CD4-positive, alpha-beta T cell treated with Interleukin-17A for 4 hours (primary cell): ENCODE measurements around the gene MDK.

Experiments
- DNase-seq: peaks from one replicate; pipeline ENCODE4 v3.0.0-alpha.2; 2020; ENCODE audit warnings: mixed read lengths

Gene MDK

DNA sequence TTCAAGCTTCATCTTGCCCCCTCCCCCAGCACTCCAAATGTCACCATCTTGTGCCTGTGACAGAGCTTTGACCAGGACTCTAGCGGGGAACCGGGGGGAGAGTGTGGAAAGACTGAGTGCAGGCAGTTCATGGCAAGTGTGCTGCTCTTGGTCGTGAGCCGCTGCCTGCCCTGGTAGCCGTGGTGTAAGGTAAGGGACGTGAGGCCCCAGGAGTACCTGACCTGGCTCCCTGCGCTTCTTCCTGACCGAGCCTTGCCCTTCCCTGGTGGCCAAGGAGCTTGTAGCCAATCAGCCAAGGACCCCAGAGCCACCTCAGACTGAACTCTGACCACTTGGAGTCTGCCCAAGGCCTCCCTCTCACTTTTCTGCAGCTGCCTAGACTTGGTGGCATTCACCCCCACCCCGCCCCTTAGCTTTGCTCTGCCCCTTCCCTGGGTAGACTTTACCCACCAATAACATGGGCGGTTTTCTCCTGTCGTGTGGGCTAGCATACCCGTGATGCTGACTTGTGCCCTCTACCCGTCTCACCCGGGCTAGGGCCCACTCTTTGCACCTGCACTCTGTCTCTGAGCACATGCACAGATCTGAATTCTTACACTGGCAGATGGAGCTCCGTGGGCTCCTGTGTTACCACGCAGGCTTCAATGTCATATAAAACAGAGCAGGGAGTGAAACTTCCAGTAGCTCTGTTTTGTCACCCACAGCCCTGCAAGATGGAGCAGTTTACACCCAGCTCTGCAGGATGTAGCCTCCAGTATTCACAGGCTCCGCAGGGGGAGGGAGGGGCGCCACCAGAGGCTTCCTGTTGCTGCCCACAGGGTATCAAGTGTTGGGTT is 32.7 kb upstream of the MDK start:
- peak; percentile 83 for DNase-seq

DNA sequence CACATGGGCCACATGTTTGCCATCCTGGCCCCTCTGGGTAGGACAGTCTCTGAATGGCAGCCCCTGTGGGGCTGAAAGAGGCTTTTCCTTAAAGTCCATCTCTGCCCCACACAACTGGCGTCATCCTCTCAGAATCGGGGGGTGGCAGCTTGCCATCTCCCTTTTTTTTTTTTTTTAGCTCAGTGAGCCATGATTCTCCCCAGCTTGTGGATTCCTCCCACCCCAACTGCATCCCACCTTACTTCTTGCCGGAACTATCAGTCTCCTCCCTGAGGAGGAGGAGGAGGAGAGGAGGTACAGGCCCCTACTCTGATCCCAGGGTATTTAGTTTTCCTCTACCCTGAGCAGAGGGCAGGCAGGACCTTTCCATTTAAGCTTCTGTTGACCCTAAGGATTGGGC is 30.8 kb upstream of the MDK start:
- no peak for DNase-seq

DNA sequence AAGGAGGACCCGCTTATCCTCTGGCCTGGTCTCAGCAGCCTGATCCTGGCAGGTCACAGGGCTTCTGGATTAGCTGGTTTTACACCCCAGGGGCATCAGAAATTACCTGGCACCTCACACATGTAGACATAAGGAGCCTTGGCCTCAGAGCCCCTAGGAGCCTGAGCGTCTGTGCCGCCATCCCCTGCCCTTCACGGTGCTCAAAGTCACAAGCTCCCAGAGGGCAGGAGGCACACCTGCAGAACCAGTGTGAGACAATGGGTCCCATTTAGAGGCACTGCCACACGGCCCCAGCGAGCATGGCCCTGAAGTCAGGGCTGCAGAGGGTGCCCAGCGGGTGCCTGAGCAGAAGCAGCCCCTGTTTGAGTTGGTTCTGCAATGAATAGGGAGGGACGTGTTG is 30.3 kb upstream of the MDK start:
- no peak for DNase-seq

DNA sequence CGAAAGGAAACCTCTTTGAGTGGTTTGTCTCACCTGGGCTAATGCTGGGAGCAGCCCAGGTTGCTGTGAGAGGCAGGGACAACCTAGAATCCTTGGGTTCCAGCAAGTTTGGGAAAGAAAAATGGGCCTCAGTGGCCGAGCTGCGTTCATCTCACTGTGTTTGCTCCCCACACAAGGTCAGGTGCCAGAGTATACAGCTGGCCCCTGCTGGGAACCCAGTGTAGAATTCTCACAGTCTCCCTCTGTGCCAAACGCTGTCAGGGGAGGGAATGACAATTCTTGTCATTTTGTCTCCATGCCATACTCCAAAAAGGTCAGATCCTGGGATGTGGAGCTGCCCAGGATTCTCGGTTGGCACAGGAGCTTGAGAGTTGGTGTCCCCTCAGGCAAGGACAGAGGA is 29.9 kb upstream of the MDK start:
- no peak for DNase-seq

DNA sequence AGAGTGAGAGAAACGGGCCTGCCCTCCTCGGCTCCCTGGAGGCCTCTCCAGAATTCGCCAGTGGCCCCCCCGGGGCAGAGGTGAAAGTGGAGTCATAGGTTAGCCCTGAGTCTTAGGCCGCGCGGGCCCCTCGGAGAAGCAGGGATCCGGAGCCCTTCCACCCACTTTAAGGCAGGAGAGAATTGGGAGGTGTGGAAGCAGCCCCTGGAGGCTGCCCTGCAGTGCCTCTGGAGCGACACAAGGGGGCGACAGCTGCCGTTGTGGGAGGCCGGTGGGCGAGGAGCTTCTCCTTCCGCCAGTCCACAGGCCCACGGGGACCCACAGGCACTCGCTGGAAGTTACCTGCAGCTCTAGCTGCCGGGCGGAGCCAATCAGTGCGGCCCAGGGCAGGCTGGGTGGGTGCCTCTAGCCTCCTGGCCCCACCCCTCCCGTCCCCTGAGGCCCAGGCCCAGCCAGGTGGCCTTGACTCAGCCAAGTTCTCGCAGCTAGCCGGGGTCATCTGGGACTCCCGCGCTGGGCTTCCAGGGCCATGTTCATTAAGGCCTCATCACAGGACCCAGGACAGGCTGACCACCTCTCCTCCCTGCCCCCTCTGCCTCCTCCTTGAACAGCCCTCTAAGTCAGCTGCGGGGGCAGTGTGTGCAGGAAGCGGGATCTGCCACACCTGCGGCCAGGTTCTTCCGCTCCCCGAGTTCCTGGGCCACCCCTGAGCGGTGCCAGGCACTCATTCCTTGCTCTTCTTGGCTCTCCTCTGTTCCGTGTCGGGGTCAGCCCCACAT is 29.2 kb upstream of the MDK start:
- DNase-seq: peak; percentile 80

- DNase-seq: peak; percentile 59
Measured at GRCh38 chr11:46353698-46354097, 27.8 kb upstream of the MDK start.

- no peak for DNase-seq
Measured at GRCh38 chr11:46356924-46357482, 24.5 kb upstream of the MDK start.

- no peak for DNase-seq
Measured at GRCh38 chr11:46357483-46357936, 24.0 kb upstream of the MDK start.

- no peak for DNase-seq
Measured at GRCh38 chr11:46359953-46360352, 21.5 kb upstream of the MDK start.

DNA sequence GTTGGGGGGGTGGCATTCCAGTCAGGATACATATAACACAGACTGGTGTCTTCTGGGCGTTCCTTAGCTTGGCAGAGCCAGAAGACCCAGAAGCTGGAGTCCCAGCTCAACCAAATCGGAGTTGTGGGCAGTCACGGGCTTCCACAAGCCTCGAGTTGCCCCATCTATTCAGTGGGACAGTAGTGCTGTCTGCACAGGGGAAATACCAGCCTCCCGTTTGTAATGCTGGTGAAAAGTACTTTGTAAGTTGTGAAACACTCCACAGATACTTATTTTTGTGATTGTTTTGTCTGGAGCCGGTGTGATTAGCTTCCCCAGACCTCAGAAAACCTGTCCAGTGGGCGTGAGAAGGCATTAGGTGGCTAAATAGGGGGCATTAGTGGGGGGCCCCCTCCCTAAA is 20.6 kb upstream of the MDK start:
- DNase-seq: peak; percentile 28

- peak; percentile 79 for DNase-seq
Measured at GRCh38 chr11:46361283-46362155, 19.9 kb upstream of the MDK start.

DNA sequence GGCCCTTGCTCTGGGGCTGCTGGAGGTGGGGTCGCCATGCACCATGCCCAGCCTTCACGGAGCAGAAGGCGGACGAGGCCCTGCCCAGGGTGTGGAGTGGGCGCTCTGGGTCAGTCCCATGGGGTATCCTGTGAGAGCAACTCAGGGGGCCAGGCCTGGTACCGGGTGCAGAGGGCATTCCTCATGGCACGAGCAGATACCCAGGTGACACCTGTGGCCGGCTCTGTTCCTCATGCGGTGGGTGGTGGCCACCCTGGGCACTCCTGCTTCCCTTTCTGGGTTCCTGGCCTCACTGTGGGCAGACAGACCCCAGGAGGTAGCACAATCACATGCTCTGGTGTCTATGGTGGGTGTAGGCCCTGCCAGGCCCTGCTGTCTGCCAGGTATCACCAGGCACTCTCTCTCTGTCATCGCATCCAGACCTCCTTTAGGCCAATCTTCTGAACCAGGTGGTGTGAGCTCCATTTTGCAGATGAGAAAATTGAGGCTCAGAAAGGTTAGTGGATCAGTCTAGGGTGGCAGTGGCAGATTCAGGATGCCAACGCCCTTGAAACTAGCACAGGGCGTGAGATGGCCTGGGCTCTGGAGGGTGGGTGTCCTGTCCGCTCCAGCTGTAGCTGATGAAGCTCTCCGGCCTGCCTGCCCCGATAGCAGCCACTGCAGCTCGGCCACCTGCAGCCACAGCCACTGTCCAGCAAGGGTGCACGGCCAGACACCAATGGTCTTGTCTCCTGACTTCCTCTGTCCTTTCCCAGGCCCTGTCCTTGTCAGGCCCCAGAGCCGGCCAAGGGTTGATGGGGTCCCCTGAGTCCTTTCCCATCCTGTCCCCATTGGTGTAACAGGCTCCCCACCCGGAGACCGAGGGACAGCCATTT is 19.1 kb upstream of the MDK start:
- DNase-seq: no peak

DNA sequence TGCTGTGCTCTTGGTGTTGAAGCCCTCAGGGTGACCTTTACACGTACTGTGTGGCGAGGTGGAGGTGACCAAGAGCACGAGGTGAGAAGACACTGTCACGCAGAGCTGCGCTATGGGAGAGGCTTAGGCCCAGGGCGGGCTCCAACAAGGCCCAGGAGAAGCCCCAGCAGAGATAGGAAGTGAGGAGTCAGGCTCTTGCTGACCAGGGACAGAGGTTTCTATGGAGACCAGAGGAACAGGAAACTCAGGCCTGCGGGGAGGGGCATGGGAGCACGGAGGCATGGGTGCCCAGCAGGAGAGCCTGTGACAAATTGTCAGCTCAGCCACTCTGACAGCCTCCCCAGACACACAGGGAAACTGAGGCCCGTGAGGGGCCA is 18.4 kb upstream of the MDK start:
- DNase-seq: no peak

DNA sequence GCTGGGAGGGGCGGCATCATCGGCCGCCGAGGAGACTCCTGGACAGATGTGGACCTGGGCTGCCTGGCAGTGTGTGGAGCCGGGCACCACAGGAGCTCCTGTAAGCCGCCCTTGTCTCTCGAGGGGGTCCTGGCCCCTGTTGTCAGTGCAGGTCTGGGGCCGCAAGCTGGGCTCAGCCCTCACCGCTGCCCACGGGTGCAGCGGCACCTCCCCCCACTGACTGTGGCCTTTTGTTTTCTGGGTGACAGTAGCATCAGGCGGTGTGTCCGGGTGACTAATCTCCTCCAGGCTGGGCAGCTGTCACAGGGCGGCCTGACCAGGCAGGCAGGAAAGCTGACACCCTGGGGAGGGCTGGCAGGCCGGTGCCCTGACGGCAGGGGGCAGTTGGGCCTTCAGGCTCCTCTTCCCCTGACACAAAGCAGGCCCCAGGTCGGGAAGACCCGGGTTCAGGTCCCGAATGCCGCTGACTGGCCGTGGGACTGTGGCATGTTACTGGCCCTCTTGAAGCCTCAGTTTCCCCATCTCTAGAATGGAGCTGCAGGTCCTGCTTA is 17.9 kb upstream of the MDK start:
- DNase-seq: no peak

DNA sequence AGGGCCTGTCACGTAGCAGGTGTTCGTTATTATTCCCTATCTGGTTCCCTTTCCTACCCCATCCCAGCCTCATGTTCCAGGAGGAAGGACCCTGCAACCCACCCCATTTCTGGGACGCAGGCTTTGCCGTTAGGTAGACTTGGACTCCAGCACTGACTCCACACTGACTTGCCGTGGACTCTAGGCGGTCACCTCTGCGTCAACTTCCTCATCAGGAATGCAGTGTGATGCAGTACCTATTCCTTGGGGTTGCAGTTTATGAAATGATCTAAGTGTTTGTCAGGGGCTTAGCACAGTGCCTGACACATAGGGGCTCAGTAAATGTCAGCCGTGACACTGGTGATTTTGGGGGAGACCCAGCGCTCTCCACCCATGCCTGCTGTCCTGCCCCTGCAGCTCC is 17.4 kb upstream of the MDK start:
- DNase-seq: no peak

DNA sequence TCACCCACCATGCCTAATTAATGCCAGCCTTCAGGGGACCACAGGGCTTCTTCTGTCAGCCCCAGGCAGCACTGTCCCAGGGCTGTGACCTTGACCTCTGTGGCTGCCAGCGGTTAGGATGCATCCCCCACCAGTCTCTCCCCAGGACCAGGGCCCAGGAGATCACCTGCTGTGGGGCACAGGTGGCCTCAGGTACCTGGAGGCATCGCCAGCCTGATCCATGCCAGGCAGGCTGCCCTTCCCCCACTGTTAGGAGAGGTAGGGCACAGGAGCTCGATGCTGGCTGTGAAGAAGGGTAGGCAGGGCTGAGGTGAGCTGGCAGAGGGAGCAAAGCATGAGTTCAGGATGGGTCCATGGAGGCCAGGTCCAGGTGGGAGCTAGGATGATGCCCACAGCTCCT is 16.7 kb upstream of the MDK start:
- no peak for DNase-seq

GRCh38 chr11:46366260-46366659 is 15.2 kb upstream of the MDK start:
- no peak for DNase-seq

GRCh38 chr11:46366661-46367161 is 14.8 kb upstream of the MDK start:
- no peak for DNase-seq

DNA sequence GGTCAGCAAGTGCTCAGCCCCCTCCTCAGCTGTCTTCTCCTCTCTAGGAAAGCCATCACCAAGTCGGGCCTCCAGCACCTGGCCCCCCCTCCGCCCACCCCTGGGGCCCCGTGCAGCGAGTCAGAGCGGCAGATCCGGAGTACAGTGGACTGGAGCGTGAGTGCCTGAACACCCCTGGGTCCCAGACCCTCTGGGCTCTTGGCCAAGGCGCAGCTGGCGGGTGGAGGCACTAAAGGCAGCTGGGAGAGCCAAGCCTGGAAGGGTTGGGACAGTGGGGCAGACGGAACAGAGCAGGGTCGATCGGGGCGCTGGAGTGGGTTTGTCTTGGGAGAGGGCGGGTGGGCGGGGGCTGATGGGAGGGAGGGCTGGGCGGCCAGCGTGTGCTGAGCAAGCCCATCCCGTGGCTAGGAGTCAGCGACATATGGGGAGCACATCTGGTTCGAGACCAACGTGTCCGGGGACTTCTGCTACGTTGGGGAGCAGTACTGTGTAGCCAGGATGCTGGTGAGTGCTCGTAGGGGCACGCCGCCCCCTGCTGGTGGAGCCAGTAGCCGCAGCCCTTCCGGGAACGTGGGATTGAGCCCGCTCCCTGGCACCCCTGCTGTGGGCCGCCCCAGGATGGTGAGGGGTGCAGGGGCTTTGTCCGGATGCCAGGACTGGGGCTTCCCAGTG is 14.1 kb upstream of the MDK start:
- peak; percentile 87 for DNase-seq

GRCh38 chr11:46367916-46368267 is 13.6 kb upstream of the MDK start:
- no peak for DNase-seq
